DND-41 (cell line): ENCODE results near the gene PPP2R5B.

Experiments
- ATAC-seq: fragments of 200-7000 bp; cut with Tn5 transposase; 3 replicates; pipeline ENCODE4 v1.9.1; 2021; ENCODE audit warnings: low read depth; ENCODE audit not compliant: insufficient read depth
- DNase-seq: peaks from one replicate; pipeline ENCODE4 v3.0.0-alpha.2; 2020
- H2AFZ ChIP-seq: 2 replicates; pipeline ENCODE4 v1.6.0; 2012; ENCODE audit warnings: low read depth, low read length
- H3K27ac ChIP-seq: 2 replicates; pipeline ENCODE4 v1.5.1; 2012; ENCODE audit warnings: low read length, inconsistent platforms
- H3K27me3 ChIP-seq: fragments of 200-600 bp; sonication (generic); 2 replicates; pipeline ENCODE4 v1.6.0; 2012; ENCODE audit warnings: low read length, mild to moderate bottlenecking, inconsistent platforms; ENCODE audit not compliant: insufficient read depth, poor library complexity
- H3K36me3 ChIP-seq: 2 replicates; pipeline ENCODE4 v1.5.1; 2012; ENCODE audit warnings: low read length, inconsistent platforms; ENCODE audit not compliant: insufficient read depth
- H3K4me1 ChIP-seq: 2 replicates; pipeline ENCODE4 v1.5.1; 2012; ENCODE audit warnings: mild to moderate bottlenecking, low read length; ENCODE audit not compliant: insufficient read depth
- H3K4me2 ChIP-seq: 2 replicates; pipeline ENCODE4 v1.6.0; 2012; ENCODE audit warnings: mild to moderate bottlenecking, moderate library complexity, low read length, inconsistent platforms; ENCODE audit not compliant: insufficient read depth
- H3K4me3 ChIP-seq, 2 experiments: fragments of 200-600 bp in 1 of 2; shearing (Covaris generic) in 1 of 2; 2 replicates each; pipeline ENCODE4 v1.5.1; 2012 to 2016; ENCODE audit warnings: inconsistent platforms in 2 of 2, low read length in 2 of 2, mild to moderate bottlenecking in 2 of 2, low read depth in 1 of 2, moderate library complexity in 1 of 2
- H3K79me2 ChIP-seq: 2 replicates; pipeline ENCODE4 v1.6.0; 2012; ENCODE audit warnings: low read length, inconsistent platforms; ENCODE audit not compliant: insufficient read depth
- H3K9ac ChIP-seq: 2 replicates; pipeline ENCODE4 v1.6.0; 2012; ENCODE audit warnings: low read depth, mild to moderate bottlenecking, inconsistent platforms, low read length, moderate library complexity
- H3K9me3 ChIP-seq: 2 replicates; pipeline ENCODE4 v1.5.1; 2012; ENCODE audit warnings: low read length, moderate library complexity, mild to moderate bottlenecking, inconsistent platforms; ENCODE audit not compliant: insufficient read depth, severe bottlenecking
- H4K20me1 ChIP-seq: 2 replicates; pipeline ENCODE4 v1.6.0; 2012; ENCODE audit warnings: low read length; ENCODE audit not compliant: insufficient read depth
- CTCF ChIP-seq: IDR thresholded peaks from 2 replicates; pipeline ENCODE4 v1.5.1; 2012; ENCODE audit warnings: borderline replicate concordance, low read length, moderate library complexity, mild to moderate bottlenecking; ENCODE audit not compliant: poor library complexity, severe bottlenecking; ENCODE audit errors: extremely low read depth
- EZH2 ChIP-seq: IDR thresholded peaks from 3 replicates; pipeline ENCODE4 v1.6.1; 2012; ENCODE audit warnings: borderline replicate concordance, low read depth, mild to moderate bottlenecking, moderate library complexity, low read length, inconsistent platforms; ENCODE audit not compliant: severe bottlenecking

The PPP2R5B gene

DNA sequence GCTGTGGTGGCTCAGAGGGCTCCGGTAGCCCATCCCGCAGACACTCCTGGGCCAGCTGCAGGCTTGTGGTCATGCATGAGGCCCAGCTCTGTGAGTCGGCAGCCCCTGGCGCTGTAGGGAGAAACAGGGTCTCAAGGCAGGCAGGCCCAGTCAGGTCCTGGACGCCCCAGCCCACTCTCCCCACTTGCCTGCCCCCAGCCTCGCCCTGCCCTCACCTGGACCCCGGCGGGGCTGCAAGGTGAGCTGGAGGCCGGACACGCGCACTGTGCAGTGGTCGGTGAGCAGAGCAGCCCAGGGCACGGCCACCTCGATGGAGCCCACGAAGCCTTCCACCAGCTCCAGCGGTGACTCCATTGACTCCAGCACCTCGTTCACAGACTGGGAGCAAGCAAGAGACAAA, 10.4 kb upstream of the PPP2R5B start:
- Histone ChIP-seq H3K4me1 (peaks cover 32% of the 10 kb centered on the region), H3K9ac (no peak overlapping the region), H3K9me3 (no peaks in the 10 kb centered on the region), H3K27me3 (no peaks in the 10 kb centered on the region), H3K27ac (no peak overlapping the region), H2AFZ (no peak overlapping the region), H3K4me3 (no peak overlapping the region), H3K36me3 (peaks cover 51% of the 10 kb centered on the region), H4K20me1 (0 out of 2 replicates have a peak, but pooled peaks cover 2% of the 10 kb centered on the region), H3K4me2 (no peak overlapping the region), H3K79me2 (peaks cover 19% of the 10 kb centered on the region)
- ATAC-seq (no peak), DNase-seq (no peak)
- TF ChIP-seq CTCF: no peak
- no peak for TF ChIP-seq EZH2

DNA sequence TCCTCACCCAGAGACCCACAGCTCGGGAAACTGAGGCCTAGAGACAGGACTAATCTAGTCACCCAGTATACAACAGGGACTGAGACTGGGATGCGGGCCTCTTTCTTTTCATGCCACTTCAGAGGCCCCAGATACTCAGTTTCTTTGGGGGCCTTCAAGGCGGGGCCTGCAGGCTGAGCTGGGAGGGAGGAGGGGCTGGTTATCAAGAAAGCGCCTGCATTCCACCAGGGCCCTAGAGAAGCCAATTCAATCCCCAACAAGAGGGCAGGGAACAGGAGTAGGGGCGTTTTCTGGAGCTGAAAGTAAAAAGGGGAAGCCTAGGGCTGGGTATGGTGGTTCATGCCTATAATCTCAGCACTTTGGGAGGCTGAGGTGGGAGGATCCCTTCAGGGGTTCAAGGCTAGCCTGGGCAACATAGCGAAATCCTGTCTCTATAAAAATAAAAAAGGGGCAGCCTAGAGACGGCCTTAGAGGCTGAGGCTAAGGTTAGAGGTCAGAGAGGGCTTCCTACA, 9.1 kb upstream of the PPP2R5B start:
- peaks cover 38% of the 10 kb centered on the region for H3K36me3 ChIP-seq
- no peak overlapping the region for H2AFZ ChIP-seq
- H4K20me1 ChIP-seq: 0 out of 2 replicates have a peak, but pooled peaks cover 2% of the 10 kb centered on the region
- H3K4me3 ChIP-seq: peak overlapping the region; percentile 57 to 71; a peak in 3 of 4 replicates
- H3K9me3 ChIP-seq: no peaks in the 10 kb centered on the region
- peak overlapping the region; percentile 91 for H3K4me2 ChIP-seq
- TF ChIP-seq EZH2 (no peak), CTCF (no peak)
- H3K4me1 ChIP-seq: peaks cover 32% of the 10 kb centered on the region
- DNase-seq (no peak), ATAC-seq (no peak)
- H3K9ac ChIP-seq: peak overlapping the region; percentile 75
- H3K27me3 ChIP-seq: no peaks in the 10 kb centered on the region
- H3K27ac ChIP-seq: peak overlapping the region; percentile 75; the same call in 1 of the 2 replicates
- H3K79me2 ChIP-seq: peaks cover 19% of the 10 kb centered on the region

GRCh38 chr11:64916040-64916774, 8.3 kb upstream of the PPP2R5B start:
- Histone ChIP-seq H4K20me1 (0 out of 2 replicates have a peak, but pooled peaks cover 2% of the 10 kb centered on the region), H3K4me1 (peaks cover 32% of the 10 kb centered on the region), H3K27me3 (no peaks in the 10 kb centered on the region), H3K27ac (peak overlapping the region; percentile 75), H3K4me3 (peak overlapping the region; percentile 57 to 71), H3K9ac (peak overlapping the region; percentile 75), H3K9me3 (no peaks in the 10 kb centered on the region), H3K36me3 (peaks cover 30% of the 10 kb centered on the region), H2AFZ (peak overlapping the region; percentile 63), H3K4me2 (peak overlapping the region; percentile 91), H3K79me2 (peaks cover 19% of the 10 kb centered on the region)
- no peak for ATAC-seq
- DNase-seq: peak; percentile 57
- TF ChIP-seq CTCF: no peak
- TF ChIP-seq EZH2: no peak
